GM23248 (cell line): ENCODE data around the gene ADAT3. TPM values are rescaled to one million over a fixed set of nuclear protein-coding genes. Genes with fewer than 3 reads are reported as not detected.
A peak's percentile ranks its signal among the peaks of the same experiment; 100 is the strongest.

Experiments
- DNase-seq: peaks from one replicate; pipeline ENCODE4 v3.0.0-alpha.2; 2015
- H2AFZ ChIP-seq: fragments of 200-600 bp; sonication (generic); 2 replicates; pipeline ENCODE4 v1.6.1; 2016; ENCODE audit warnings: antibody characterized with exemption
- H3F3A ChIP-seq: fragments of 200-600 bp; sonication (generic); 2 replicates; pipeline ENCODE4 v1.6.1; 2016; ENCODE audit warnings: mild to moderate bottlenecking, antibody characterized with exemption, mixed run types; ENCODE audit not compliant: insufficient read depth
- H3K27ac ChIP-seq: fragments of 200-600 bp; sonication (generic); 2 replicates; pipeline ENCODE4 v1.5.1; 2016; ENCODE audit warnings: mild to moderate bottlenecking
- H3K27me3 ChIP-seq: fragments of 200-600 bp; sonication (generic); replicated peaks from 2 replicates; pipeline ENCODE4 v1.6.1; 2016; ENCODE audit warnings: mild to moderate bottlenecking; ENCODE audit not compliant: insufficient read depth
- H3K36me3 ChIP-seq: fragments of 200-600 bp; sonication (generic); 2 replicates; pipeline ENCODE4 v1.6.1; 2016; ENCODE audit warnings: low read depth, mild to moderate bottlenecking
- H3K4me1 ChIP-seq: fragments of 200-600 bp; sonication (generic); 2 replicates; pipeline ENCODE4 v1.6.1; 2016; ENCODE audit warnings: mild to moderate bottlenecking; ENCODE audit not compliant: insufficient read depth
- H3K4me2 ChIP-seq: fragments of 200-600 bp; sonication (generic); one replicate; pipeline ENCODE4 v1.6.1; 2016; ENCODE audit warnings: mild to moderate bottlenecking; ENCODE audit not compliant: unreplicated experiment
- H3K4me3 ChIP-seq: fragments of 200-600 bp; sonication (generic); 2 replicates; pipeline ENCODE4 v1.5.1; 2016; ENCODE audit warnings: mild to moderate bottlenecking
- H3K79me2 ChIP-seq: fragments of 200-600 bp; sonication (generic); 2 replicates; pipeline ENCODE4 v1.6.1; 2016; ENCODE audit warnings: mild to moderate bottlenecking; ENCODE audit not compliant: insufficient read depth
- H3K9ac ChIP-seq: fragments of 200-600 bp; sonication (generic); 2 replicates; pipeline ENCODE4 v1.6.1; 2016; ENCODE audit warnings: mild to moderate bottlenecking
- H3K9me2 ChIP-seq: fragments of 200-600 bp; sonication (generic); 2 replicates; pipeline ENCODE4 v1.6.1; 2016; ENCODE audit warnings: mixed run types, mild to moderate bottlenecking, moderate library complexity; ENCODE audit not compliant: insufficient read depth
- H3K9me3 ChIP-seq: fragments of 200-600 bp; sonication (generic); one replicate; pipeline ENCODE4 v1.6.1; 2017; ENCODE audit warnings: low read depth
- H4K20me1 ChIP-seq: fragments of 200-600 bp; sonication (generic); 2 replicates; pipeline ENCODE4 v1.6.0; 2016; ENCODE audit not compliant: insufficient read depth
- EZH2 ChIP-seq: fragments of 200-600 bp; sonication (generic); IDR thresholded peaks from 2 replicates; pipeline ENCODE4 v1.6.1; 2018; ENCODE audit warnings: antibody characterized with exemption, mild to moderate bottlenecking; ENCODE audit not compliant: insufficient read depth, poor library complexity, severe bottlenecking
- EZH2phosphoT487 ChIP-seq: fragments of 200-600 bp; sonication (generic); IDR thresholded peaks from 2 replicates; pipeline ENCODE4 v1.6.1; 2018; ENCODE audit warnings: antibody characterized with exemption, moderate library complexity, mild to moderate bottlenecking, low read depth; ENCODE audit not compliant: insufficient read depth
- WGBS, 2 experiments: methylation state at CpG; one replicate each; pipeline ENCODE4 v1.1.6; 2015 to 2017; ENCODE audit warnings: low lambda C conversion rate in 2 of 2, low coverage in 1 of 2; ENCODE audit errors: missing lambda C conversion rate in 2 of 2; 5-methylcytosine and 5-hydroxymethylcytosine counted together
- in situ Hi-C: fragments of 300-500 bp; cut with MboI; formaldehyde crosslinking; loops from 2 replicates; pipeline ENCODE4 v1.15.0; 2020
- polyA plus RNA-seq: library from polyadenylated mRNA; unstranded; fragments of >200 nt; fragmentation: Nextera tagmentation; extraction: Ambion mirVana; gene quantifications from 2 replicates; pipeline ENCODE4 v1.2.1, GENCODE V29; 2016
- total RNA-seq: library from RNA; depleted of rRNA; stranded (reverse); fragments of >200 nt; shearing (Covaris generic); gene quantifications from 2 replicates; pipeline ENCODE4 v1.2.3, GENCODE V29; 2014

Gene ADAT3
- total and polyA plus RNA-seq, 2 experiments from 2014 or later = 0.22 to 3.2 TPM

- Histone ChIP-seq H3K9me3 (no peaks in the 10 kb centered on the region), H3K27ac (peak within 1 kb of the TSS; percentile 92), H3K4me2 (peak within 1 kb of the TSS; percentile 87), H3K27me3 (no peaks in the 10 kb centered on the region), H3K4me1 (peaks cover 9% of the 10 kb centered on the region; the same call in 1 of the 2 replicates), H3K4me3 (peak within 1 kb of the TSS; percentile 91), H3K79me2 (peaks cover 57% of the 10 kb centered on the region), H3K9ac (peak within 1 kb of the TSS; percentile 96), H3K9me2 (no peaks in the 10 kb centered on the region), H3F3A (no peaks in the 10 kb centered on the region), H3K36me3 (no peaks in the 10 kb centered on the region), H2AFZ (peak within 1 kb of the TSS; percentile 84), H4K20me1 (no peaks in the 10 kb centered on the region)
- TF ChIP-seq EZH2phosphoT487 (no peak), EZH2 (no peak)
- WGBS, 2 experiments = 0 to 2% methylated on average over 17 to 41 of the region's 63 CpGs
- no peak for DNase-seq
- in situ Hi-C loops = no loop called here
These were observed 41.9 kb upstream of the ADAT3 start, which contains the start of gene KLF16 for GRCh38 chr19:1863328-1863637. Gene KLF16 (minus strand): TSS chr19:1863579. CDS start chr19:1863497, 82 bp downstream.

GRCh38 chr19:1863638-1864479 is 41.3 kb upstream of the ADAT3 start:
- Histone ChIP-seq H4K20me1 (no peaks in the 10 kb centered on the region), H3K4me3 (peak overlapping the region; percentile 90), H3K9ac (peak overlapping the region; percentile 96), H3K4me2 (peak overlapping the region; percentile 87), H2AFZ (peak overlapping the region; percentile 84), H3K27me3 (no peaks in the 10 kb centered on the region), H3K27ac (peak overlapping the region; percentile 92), H3F3A (no peaks in the 10 kb centered on the region), H3K9me3 (no peaks in the 10 kb centered on the region), H3K79me2 (peaks cover 54% of the 10 kb centered on the region), H3K9me2 (no peaks in the 10 kb centered on the region), H3K36me3 (no peaks in the 10 kb centered on the region), H3K4me1 (peaks cover 9% of the 10 kb centered on the region; the same call in 1 of the 2 replicates)
- DNase-seq = peak; percentile 97
- in situ Hi-C loops = no loop called here
- WGBS, 2 experiments = 1% methylated on average over 22 to 62 of the region's 115 CpGs
- no peak for TF ChIP-seq EZH2
- no peak for TF ChIP-seq EZH2phosphoT487

GRCh38 chr19:1864480-1865171 is 40.6 kb upstream of the ADAT3 start:
- peak overlapping the region; percentile 90 for H3K4me3 ChIP-seq
- H3K27me3 ChIP-seq = no peaks in the 10 kb centered on the region
- DNase-seq = peak; percentile 81
- no peaks in the 10 kb centered on the region for H4K20me1 ChIP-seq
- no peaks in the 10 kb centered on the region for H3K9me3 ChIP-seq
- H3K36me3 ChIP-seq = no peaks in the 10 kb centered on the region
- no peaks in the 10 kb centered on the region for H3K9me2 ChIP-seq
- H3K9ac ChIP-seq = peak overlapping the region; percentile 96
- H2AFZ ChIP-seq = peak overlapping the region; percentile 84
- TF ChIP-seq EZH2 (no peak), EZH2phosphoT487 (no peak)
- in situ Hi-C loops = no loop called here
- H3F3A ChIP-seq = no peaks in the 10 kb centered on the region
- H3K27ac ChIP-seq = peak overlapping the region; percentile 92
- H3K79me2 ChIP-seq = peaks cover 52% of the 10 kb centered on the region
- WGBS, 2 experiments = 12 to 14% methylated on average over 32 to 42 of the region's 52 CpGs
- peak overlapping the region; percentile 87 for H3K4me2 ChIP-seq
- peaks cover 3% of the 10 kb centered on the region; the same call in 1 of the 2 replicates for H3K4me1 ChIP-seq

GRCh38 chr19:1865172-1866010 is 39.8 kb upstream of the ADAT3 start:
- H3K79me2 ChIP-seq = peaks cover 52% of the 10 kb centered on the region
- no peaks in the 10 kb centered on the region for H3K27me3 ChIP-seq
- peak overlapping the region; percentile 92 for H3K27ac ChIP-seq
- peak overlapping the region; percentile 96 for H3K9ac ChIP-seq
- H3K9me2 ChIP-seq = no peaks in the 10 kb centered on the region
- no peaks in the 10 kb centered on the region for H3K9me3 ChIP-seq
- H4K20me1 ChIP-seq = no peaks in the 10 kb centered on the region
- DNase-seq = no peak
- no peaks in the 10 kb centered on the region for H3K36me3 ChIP-seq
- H3K4me2 ChIP-seq = peak overlapping the region; percentile 87
- TF ChIP-seq EZH2 (no peak), EZH2phosphoT487 (no peak)
- H3K4me1 ChIP-seq = no peaks in the 10 kb centered on the region
- 87% methylated on average over 15 to 17 of the region's 17 CpGs for WGBS, 2 experiments
- peak overlapping the region; percentile 84 for H2AFZ ChIP-seq
- in situ Hi-C loops = no loop called here
- H3F3A ChIP-seq = no peaks in the 10 kb centered on the region
- peak overlapping the region; percentile 90 for H3K4me3 ChIP-seq
